Effector CD4-positive, alpha-beta T cell (primary cell): ENCODE results near the gene PLOD3.
A peak's percentile ranks its signal among the peaks of the same experiment; 100 is the strongest.

Experiments used
- DNase-seq: peaks from one replicate; pipeline ENCODE4 v3.0.0-alpha.2; 2020

PLOD3 gene

GRCh38 chr7:101177644-101178043 lies 39.7 kb downstream of the PLOD3 start:
- DNase-seq, result no peak

DNA sequence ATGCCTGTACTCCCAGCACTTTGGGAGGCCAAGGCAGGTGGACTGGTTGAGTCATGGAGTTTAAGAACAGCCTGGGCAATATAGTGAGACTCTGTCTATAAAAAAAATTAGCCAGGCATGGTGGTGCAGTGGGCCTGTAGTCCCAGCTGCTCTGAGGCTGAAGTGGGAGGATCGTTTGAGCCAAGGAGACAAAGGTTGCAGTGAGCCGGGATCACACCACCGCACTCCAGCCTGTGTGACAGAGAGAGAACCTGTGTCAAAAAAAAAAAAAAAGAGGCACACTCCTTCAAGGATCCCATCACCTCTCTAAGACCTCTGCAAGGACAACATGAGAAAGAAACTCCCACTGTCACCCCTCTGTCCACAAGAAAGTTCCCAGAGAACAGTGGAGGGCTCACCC lies 41.7 kb downstream of the PLOD3 start:
- DNase-seq, result no peak

- no peak for DNase-seq
Measured at GRCh38 chr7:101174322-101174854, 43.0 kb downstream of the PLOD3 start.

GRCh38 chr7:101173752-101174244 lies 43.6 kb downstream of the PLOD3 start:
- peak; percentile 34 for DNase-seq

- DNase-seq, result no peak
Measured at GRCh38 chr7:101172854-101173751, 44.3 kb downstream of the PLOD3 start.

DNA sequence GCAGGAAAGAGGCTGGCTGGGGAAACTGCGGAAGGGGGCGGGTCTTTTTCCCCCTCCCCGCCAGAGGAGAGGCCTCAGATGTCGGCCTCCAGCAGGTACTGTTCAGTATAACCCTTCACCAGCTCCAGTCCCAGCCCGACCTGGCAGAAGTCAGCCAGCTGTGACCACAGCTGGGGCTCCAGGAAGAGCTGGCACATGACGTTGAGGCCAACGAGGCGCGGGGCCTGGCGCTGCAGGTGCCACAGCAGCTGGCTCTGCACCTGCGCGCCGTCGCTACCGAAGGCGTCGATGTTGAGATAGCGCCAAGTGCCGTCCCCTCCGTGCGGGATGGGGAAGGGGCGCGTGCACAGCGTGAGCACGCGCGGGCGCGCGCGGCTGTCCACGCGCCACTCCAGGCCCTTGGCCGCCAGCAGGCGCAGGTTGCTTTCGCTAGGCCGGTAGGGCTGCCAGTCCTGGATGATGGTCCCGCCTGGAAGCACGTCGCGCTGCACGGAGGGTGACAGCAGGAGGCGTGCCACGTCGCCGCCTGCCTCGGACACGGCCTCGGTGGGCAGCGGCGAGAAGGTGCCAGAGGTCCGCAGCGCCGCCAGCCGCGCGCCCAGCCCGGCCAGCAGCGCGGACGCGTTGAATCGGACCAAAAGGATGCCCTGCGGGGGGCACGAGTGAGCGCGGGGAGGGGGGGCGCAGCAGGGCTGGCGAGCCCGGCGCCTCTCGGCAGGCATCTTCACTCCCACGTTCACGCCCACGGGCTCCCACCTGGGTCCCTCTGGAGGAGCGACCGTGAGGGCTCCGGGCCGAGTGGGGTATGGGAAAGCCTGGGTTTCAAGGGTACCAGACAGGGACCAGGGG lies 45.2 kb downstream of the PLOD3 start:
- DNase-seq, result no peak

GRCh38 chr7:101171442-101171837 lies 45.9 kb downstream of the PLOD3 start:
- no peak for DNase-seq

- DNase-seq, result no peak
Measured at GRCh38 chr7:101170617-101171441, 46.6 kb downstream of the PLOD3 start.

DNA sequence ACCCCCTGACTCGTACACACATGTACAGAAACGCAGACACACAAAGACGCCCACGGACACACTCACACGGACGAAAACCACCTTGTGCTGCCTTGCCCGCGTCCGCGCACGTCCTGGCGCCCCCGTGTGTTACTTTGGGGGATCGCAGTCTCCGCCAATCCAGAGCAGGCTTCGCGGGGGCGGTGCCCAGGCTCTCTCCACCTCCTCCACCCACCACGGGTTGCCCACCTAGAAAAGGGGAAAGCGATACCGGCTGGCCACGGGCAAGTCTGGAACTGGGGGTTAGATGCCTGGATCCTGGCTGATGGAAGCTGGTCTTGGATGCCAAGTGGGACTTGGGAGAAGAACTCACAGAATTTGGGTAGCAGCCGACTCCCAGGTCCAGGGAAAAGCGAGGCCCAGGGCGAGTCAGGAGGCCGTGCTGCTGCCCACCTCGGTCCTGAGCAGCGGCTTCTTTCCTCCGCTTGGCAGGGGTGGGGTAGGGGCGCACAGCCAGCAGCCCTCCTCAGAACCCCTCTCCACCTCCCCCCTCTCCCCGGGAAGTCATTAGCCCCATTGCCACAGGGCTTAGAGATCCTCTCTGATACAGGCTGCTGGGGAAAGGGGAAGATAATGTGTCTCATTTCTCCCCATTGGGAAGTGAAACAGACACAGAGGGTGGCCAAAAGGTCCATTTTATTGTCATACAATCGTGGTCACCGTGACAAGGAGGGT lies 47.4 kb downstream of the PLOD3 start:
- peak; percentile 71 for DNase-seq

DNA sequence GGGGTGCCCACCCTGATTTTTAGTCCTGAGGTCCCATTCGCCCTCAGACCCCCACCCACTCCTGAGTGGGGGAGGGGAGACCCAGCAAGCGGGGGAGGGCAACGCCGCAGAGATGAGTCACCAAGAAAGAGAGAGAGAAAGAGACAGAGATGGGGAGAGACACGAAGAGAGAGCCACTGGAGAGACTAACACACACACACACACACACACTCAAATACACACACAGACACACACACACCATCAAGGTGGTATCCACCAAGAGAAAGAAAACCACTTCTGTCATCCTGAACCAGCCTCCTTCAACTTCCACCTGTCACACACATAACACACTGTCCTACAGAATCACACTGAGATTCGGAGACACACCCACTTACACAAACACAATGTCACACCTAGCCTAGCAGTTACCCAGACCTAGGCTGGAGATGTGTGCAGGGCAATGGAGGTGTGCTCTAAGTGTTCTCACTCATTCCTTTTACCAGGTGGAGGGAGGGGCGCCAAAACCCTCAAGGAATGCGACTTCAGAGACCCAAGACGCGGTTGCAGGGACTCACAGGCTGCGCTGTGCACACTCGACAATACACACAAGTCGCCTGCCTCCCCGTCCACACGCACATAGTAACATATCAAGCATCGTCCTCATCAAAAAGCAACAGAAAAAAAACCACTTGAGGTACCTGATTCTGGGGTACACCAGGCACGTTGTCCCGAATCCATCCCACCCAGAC lies 48.1 kb downstream of the PLOD3 start:
- no peak for DNase-seq

GRCh38 chr7:101168412-101169049 lies 48.9 kb downstream of the PLOD3 start:
- no peak for DNase-seq

GRCh38 chr7:101167645-101168411 lies 49.6 kb downstream of the PLOD3 start:
- DNase-seq, result no peak

DNA sequence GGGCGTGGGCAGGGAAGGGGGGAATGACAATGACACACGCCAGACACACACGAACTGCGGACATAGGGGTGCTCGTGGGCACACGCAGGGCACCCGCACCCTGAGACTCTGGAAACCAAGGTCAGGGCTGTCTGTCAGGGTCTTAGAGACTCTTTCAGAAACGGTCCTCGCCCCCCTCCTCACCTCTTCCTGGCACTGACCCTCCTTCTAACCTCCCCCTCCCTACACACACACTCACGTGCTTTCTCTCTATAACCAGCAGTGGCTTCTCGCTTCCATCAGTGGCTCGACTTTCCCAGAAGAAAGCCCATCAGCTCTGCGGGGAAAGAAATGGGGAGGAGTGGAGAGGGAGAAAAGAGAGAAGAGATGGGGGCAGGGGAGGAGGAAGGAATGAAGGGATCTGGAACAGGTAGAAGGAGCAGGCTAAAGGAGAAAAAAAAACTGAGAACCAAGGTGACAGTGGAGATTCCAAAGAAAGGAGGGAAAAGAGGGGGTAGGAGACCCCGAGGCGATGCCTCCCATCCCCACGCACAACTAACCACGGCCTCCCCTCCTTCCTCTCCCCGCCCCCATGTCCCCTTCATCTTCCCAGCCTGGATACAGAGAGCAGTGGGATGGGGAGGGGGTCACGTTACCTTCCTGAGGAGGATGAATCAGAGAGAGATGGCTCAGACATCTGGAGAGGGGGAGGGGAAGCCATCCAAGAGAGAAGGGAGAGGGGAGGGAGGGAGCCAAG lies 50.3 kb downstream of the PLOD3 start:
- no peak for DNase-seq

GRCh38 chr7:101166648-101166908 lies 50.8 kb downstream of the PLOD3 start:
- no peak for DNase-seq

GRCh38 chr7:101165958-101166647 lies 51.3 kb downstream of the PLOD3 start:
- DNase-seq, result no peak

- DNase-seq, result peak; percentile 87
Measured at GRCh38 chr7:101165075-101165957, 52.1 kb downstream of the PLOD3 start, which contains the start of gene VGF. Gene VGF (minus strand): TSS chr7:101165569. CDS start chr7:101164843, 726 bp downstream.

DNA sequence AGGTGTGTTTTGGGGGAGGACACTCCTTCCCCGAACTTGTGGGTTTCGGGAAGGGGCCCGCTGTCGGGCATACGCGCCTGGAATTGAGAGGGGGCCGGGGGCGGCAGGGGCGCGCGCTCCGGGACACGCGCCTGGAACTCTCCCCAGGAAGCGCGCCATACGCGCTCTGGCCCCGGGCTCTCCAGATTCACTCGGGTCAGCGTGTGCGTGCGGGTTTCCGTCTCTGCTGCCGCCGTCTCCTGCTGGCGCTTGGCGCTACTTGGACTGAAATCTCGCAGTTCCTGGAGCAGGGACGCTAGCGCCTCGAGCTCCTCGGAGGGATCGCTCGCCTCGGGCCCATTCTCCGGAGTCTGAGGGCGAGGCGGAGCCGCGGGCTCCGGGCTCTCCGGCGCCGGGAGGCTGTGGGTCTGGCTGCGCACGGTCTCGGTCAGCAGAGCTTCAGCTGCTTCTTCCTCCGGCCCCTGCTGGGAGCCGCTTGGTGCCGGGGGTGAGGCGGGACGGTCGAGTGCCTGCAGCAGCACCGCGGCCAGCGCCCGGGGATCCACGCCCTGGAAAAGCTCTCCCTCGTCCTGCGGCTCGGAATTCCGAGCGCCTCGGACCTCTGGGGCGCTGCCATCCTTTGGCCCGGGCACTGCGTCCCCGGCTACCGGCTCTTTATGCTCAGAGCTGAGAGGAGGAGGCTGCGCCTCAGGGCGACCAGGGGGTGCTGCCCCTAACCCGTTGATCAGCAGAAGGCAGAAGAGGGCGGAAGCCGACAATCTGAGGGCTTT lies 53.1 kb downstream of the PLOD3 start:
- DNase-seq, result no peak
